Femur (tissue), 1 donor: ENCODE measurements around the gene NRARP.
A peak's percentile ranks its signal among the peaks of the same experiment; 100 is the strongest.

Source experiments
- DNase-seq: peaks from one replicate; pipeline ENCODE4 v3.0.0-alpha.2; 2017

NRARP gene

DNA sequence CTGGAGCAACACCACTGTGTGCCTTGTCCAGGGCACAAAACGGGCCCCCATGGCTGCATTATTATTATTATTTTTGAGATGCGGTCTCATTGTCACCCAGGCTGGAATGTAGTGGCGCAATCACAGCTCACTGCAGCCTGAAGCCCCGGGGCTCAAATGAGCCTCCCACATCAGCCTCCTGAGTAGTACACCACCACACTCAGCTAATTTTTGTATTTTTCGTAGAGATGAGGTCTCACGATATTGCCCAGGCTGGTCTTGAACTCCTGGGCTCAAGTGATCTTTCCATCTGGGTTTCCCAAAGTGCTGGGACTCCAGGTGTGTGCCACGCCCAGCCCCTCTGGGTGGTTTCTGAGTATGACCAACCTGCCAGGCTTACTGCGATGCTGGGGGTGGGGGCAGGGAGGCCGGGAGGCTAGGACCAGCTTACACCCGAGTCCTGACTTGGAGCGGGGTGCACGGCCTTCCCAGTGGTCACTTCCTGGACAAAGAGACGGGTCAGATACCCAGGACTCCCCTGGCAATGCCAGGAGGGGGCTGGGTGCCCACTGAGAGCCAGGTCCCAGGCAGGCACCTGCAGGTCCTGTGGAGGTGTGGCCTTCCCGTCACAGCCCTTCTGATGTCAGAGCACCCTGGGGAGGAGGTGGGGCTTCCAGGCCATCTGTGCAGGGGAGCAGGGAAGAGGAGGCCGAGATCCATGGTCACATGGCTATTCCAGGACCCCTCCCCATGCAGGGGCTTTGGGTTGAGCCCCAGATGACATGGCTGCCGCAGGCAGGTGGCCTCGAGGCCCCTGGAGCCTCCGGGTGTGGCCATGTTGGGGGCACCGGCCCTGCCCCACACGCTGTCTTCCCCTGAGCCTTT, 8.3 kb upstream of the NRARP start:
- DNase-seq = peak; percentile 21

DNA sequence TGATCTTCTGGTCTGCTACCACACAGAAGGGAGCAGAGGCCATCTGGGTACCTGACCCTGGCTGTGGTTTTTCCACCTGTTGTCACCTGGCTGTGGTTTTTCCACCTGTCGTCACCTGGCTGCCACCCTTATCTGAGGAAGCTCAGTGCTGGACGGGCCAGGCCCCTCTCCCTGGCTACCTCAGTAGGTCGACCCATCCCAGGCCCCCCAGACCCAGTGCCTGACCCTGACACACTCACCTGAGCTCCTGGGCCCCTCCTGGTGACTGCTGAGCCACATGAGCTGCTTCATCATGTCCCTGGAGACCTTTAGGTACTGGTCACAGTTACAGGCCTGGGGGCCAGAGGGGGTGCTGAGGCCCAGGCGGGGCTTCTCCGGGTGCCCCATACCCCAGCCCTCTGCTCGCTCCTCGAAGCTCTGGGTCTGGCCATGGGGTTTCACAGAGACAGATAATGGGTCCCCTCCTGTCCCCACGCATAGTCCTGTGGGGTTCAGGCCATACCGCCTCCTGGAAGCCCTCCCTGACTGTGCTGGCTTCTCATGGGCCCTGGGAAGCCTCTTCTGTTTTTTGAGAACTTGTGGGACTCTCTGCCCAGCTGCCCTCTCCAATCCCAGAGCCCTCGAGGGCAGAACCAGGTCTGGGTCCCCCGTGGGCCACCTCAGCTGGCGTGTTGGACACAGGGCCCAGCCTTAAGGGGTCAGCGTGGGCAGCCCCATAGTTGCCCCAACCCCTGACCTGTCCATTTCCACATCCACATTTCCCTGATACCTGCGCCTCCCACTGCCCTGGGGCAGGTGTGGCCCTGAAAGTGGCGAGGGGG, 7.5 kb upstream of the NRARP start:
- DNase-seq = no peak

DNA sequence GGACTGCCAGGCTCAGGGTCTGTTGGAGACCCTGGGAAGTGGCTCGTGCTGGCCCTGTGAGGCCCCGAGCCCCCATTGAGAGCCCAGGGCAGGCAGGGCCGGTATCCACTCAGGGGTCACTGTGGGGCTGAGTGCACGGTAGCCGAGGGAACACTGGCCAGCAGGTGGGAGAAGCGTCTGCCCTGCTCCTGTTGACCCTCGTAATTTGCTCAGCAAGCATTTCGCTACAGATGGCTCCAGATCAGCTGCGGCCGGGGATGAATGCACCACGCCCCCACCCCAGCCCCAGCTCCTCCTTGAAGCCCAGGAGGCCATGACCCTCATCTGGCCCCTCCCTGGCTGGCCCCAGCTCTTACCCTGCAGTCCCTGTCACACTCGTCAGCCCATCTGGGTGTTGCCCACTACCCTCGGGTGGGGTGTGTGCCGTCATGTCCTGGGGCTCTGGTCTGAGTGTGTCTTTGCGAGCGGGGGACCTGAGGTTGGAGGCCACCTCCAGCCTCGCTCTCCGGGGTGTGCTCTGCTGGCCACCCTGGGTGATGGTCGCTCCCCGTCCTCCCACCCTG, 6.1 kb upstream of the NRARP start:
- DNase-seq = peak; percentile 27

DNA sequence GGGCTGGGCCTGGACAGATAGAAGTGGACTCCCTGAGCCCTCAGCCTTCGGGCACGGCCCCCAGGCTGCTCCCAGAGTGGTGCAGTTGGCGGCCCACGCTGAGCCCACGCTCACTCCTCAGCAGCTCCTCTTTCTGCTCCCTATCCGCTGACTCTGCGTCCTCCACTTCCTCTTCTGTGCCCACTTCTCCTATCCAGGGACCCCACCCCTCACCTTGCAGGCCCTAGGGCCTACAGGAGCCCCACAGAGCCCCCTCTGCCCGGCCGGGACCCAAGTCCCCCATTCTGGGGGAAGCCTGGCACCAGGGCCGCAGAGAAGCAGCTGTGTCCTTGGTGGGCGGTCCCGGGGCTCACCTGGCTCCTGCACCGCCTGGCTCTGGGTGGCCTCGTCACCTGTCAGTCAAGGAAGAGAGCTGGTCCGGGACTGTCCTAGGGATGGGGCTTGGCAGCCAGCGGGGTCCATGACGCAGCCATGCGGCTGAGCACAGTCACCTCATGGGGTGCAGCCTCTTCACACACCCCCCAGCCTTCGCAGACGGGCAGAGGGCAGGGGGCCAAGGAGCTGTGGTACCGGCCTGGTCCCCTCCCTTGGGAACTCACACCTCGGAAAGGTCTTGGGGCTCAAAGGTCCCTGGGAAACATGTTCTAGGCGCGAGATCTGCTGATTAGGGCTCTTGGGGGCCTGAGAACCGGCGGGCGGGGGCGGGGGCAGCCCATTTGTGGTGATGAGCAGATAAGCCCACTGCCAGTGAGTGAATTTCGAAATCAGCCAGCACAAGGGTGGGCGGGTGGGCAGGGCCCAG, 5.4 kb upstream of the NRARP start:
- DNase-seq = peak; percentile 27

DNA sequence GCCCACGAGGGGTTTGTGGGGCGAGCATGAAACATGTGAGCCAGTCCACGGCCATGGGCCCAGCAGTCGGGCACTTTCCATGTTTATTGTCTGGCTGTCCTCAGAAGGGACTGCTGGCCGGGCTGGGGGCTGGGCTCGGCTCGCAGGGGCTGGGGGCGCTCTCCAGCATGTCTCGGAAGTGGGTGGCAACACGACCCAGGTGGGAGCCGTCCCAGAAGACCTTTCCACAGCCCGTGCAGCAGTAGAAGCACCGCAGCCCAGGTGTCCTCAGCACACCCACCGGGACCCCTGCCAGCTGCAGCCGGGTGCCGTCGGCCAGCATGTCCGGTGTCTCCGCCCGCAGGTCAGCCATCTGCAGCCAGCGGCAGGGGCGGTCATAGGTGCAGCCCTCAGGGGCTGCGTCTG, 4.8 kb upstream of the NRARP start:
- DNase-seq = peak; percentile 42

DNA sequence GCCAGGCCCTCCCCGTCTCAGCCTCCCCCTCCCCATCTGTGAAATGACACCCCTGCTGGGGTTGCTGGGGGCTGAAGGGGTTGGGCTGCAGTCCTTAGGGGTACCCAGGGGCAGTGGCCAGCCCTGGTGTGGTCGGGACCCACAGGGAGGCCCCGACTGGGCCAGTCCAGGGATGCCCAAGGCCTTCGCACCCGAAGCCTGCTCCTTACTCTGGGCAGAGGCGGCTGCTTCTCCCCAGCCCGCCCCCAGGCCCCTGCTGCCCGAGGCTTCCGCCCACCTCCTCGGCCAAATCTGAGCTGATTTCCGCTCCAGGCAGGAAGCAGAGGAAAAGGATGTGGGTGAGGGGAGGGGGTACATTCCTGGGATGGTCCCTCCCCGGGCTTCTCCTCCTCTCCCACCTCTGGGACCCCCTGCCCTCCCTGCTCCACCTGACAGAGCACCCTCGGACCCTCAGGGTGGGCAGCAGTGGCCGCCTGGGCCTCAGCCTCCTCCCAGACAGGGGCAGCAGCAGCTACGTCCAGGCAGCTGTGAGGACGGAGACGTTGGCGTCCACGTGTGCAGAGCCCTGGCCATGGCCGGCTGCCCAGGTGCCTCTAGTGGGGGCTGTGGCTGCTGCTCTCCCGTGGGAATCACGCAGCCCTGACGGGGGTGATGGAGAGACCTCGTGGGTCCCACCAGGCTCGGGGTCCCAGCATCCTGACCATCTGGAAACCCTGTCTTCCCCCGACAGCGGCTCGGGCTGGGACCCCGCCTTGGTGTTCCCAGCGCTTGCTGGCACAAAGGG, 4.2 kb upstream of the NRARP start:
- DNase-seq = peak; percentile 58

DNA sequence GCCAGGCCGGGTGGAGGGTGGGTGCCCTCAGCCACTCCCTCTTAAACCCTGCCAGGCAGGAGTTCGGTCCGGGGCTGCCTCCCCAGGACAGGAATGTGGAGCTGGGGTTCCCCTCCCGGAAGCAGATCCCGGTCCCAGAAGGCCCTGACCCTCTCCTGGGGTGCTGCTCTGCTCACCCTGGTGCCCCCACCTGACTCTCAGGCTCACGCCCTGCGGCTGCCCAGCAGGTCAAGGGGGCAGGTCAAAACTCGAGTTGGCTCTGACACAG, 3.7 kb upstream of the NRARP start:
- DNase-seq = no peak

DNA sequence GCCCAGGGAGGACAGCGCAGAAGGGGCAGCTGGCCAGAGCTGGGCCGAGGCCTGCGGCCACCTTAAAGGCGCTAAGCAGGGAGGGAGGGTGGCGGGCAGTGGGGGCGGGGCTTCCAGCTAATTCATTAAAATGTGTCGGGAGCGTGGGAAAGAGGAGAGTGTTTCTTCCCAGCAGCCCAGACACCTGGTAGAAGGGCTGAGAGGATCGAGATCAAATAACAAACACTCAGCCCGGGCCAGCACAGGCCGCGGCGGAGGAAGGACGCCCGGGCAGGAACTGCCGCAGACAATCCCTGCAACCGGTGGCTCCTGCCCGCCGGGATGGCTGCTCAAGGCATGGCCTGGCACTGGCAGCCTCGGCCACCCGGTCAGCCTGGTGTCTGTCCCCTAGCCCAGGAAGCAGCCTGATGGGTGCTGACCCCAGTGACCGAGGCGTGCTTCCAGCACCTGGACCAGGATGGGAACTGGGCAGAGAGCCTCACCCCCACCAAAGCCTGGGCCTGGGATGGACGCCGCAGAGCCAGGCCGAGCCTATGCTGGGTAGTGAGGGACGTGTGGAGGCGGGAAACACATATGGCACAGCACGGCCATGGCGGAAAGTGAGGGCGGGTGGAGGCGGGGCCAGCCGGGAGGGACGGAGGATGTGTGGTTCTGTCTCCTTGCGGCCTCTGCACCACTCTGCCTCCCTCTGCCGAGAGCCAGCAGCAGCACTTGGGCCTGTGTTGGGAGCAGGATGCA, 3.2 kb upstream of the NRARP start:
- peak; percentile 78 for DNase-seq

DNA sequence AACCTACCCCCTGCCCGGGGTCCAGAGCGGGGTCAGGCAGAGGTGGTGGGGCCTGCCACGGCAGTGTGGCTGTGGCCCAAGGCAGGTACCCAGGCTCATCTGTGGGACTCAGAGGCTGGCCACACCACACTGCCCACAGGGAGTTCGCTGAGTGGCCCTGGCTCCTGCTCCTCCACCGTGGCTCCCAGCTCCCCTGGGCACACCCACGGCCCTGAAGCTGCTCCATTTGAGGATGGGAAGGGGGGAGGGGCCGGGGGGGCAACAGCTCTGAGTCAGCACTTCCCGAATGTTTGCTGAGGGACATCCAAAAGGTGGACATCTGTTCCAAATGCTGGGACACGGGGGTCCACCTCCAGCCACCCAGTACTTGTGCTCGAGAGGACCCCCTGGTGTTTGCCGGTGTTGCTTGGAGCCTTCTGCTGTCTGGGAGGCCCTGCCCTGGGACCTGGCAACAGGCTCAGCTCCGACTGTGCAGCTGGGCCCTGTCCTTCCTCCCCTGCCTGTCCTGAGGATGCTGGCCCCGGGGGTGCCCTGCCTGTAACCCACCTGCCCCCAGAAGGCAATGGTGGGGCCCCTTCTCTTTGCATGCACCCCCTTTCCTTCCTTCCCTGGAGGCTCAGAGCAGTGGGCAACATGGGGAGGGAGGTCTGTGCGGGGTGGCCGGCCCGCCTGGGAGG, 2.5 kb upstream of the NRARP start:
- DNase-seq = peak; percentile 44

DNA sequence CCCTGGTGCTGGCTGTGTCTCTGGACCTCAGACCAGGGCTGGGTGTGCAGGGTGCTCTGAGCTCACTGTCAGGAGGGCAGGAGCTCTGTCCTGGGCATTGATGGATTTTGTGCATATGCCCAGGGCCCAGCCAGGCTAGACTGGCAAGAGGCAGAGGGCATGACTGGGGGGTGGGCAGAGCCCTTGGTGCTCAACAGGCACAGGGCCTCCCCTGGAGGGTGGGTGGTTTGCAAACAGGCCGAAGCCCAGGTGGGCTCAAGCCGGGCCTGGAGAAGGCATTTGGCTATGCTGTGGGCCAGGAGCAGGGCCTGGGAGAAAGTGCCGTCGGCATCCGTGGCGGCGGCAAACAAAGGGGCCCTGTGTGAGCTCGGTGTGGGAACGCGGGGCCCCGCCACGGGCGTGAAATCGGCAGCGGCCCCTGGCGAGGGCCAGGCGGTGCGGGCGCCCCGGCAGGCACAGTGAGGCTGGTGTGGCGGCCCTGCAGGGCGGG, 1.9 kb upstream of the NRARP start:
- DNase-seq = peak; percentile 20

DNA sequence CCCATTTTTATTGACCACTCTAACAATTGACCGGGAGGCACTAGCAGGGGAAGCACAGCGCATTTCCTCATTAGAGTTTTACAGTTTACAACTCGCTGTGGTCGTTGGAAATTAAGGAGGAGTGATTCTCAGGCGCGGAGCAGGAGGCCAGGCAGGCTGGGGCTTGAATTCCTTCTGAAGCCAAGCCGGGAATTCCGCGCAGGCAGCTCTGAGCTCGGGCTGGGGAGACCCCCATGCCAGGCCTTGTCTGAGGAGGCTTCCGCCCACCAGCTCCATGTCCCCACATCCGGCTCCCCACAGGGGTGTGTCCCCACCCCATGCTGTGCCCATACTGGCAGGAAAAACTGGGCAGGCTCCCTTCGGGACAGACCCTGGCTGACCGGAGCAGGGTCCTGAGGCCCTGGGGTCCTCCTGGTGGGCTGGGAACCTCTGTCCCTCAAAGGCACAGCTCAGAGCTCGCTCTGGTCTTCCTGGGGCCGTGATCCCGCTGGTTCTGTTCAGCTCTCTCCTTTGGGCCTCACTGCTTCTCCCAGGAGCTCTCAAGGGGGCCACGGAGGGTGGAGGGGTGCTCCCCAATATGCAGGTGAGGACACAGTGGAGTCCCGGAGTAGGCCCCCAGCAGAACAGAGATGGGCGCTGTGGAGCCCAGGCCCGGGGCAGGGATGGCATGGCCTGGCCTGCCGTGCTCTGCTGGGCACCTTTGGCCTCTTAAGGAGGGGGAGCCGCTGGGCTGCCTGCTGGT, 1.3 kb upstream of the NRARP start:
- DNase-seq = peak; percentile 35

DNA sequence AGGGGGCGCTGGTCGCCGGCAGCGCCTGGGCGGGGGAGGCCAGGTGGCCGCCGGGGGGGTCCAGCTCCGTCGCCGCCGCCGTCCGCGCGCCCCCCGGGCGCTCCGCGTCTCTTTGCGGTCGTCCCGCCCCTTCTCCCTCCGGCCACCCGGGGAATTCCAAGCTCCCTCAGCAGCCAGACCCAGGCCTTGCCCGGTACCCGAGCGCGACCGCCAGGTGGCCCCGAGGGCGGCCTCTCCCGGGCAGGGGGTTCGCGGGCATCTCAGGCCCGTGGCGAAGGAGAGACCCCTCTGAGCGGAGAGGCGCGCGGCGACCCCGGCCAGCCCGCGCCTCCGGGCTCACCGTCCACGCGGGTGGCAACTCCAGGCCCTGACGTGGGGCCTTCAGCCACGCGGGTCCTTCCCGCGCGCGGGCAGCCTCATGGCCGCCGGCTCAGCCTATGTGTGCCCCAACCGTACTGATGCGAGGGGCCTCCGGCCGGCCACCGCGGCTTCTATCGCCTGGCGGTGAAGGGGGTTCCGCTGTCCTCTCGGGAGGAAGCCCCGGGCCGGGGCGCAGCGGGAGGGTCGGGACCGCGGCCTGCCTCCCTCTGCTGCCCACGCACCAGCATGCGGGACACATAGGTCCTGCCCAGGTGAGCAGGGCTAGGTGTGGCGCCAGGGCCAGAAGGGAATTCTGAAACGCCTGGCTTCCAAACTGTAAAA, 529 bp upstream of the NRARP start:
- peak; percentile 25 for DNase-seq

DNA sequence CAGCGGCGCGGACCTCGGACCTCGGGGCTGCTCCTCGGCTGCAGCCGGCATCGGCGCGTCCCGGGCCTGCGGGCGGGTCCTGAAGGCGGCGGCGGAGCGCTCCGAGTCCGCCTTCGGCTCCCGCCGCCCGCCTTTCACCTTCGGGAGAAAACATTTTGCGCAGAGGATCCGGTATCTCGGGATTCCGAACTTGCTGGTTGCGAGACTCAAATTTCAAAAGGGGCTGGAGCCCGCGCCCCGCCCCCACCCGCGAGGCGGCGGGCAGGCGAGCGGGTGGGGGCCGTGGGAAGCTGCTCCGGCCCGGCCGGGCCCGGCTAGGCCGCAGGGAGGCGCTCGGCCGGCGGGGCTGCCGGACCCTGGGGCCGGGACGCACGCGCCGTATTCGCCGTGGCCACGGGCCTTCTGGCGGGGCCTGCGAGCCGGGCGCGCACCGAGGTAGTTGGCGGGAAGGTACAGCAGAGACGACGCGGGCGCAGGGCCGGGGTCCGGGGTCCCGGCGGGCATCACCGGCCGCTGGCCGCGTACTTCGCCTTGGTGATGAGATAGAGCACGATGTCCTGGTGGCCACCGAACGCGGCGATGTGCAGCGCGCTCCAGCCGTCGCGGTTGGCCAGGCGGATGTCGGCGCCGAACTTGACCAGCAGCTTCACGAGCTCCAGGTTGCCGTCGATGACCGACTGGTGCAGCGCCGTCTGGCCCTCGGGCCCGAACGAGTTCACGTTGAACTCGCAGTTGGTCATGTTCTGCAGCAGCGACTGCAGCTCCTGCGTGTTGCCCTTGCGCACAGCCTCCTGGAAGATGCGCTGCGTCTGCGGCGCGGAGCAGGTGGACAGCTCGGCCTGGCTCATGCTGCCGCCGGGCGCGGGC, 757 bp downstream of the NRARP start:
- peak; percentile 52 for DNase-seq

DNA sequence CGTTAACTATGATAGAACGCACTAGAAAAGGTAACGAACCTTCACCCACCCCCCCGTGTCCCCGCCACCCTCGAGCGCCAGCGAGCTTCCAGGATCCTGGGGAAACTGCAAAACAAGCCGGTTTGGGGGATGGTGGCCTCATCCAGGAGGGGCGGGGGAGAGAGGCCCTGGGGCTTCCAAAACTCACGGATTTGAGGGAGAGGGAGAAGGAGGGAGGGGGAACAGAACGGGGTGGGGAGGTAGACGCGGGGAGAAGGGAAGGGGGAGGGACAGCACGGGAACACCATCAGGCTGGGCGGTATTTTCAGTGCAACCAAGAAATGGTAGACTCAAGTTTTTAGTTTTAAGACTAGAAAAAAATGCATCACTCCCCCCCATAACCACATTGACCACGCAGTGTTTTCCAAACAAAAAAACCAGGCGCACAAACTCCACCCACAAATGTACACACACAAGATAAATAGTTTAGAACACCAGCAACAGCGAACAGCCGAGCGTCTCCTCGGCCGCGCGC, 1.4 kb downstream of the NRARP start:
- DNase-seq = peak; percentile 28

DNA sequence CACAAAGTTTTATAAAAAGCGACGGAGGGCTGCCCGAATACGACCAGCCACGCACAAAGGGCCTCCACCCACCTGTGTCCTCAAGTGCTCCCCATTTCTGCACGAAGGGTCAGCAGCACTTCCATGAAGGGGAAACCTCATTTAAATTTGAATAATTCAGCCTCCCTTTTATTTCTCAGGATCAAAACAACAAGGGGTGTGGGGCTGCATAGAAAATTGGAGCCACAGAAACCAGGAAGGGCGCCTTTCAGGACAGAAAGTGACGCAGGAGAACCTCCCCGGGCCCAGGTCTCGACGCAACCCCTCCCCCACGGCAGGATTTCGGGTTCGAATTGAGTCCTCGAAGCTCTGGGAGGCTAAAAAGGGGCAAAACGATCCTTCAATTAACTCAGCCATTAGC, 2.1 kb downstream of the NRARP start:
- DNase-seq = no peak

DNA sequence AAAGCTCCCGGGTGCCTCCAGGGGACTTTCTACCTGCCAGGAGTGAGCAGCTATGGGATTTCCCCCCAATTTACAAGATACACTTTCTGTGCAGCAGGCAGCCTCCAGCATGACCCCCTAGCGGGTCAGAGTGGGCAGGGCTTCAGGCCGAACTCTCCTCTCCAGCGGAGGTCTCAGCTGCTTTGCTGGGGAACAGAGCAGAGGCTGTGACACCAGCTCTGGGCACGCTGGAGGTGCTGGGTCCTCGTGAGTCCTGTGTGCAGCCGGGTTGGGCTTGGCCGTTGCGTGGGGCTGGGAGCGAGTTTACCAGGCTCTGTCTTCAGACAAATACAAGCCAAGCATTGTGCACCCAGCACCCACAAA, 2.9 kb downstream of the NRARP start:
- no peak for DNase-seq

DNA sequence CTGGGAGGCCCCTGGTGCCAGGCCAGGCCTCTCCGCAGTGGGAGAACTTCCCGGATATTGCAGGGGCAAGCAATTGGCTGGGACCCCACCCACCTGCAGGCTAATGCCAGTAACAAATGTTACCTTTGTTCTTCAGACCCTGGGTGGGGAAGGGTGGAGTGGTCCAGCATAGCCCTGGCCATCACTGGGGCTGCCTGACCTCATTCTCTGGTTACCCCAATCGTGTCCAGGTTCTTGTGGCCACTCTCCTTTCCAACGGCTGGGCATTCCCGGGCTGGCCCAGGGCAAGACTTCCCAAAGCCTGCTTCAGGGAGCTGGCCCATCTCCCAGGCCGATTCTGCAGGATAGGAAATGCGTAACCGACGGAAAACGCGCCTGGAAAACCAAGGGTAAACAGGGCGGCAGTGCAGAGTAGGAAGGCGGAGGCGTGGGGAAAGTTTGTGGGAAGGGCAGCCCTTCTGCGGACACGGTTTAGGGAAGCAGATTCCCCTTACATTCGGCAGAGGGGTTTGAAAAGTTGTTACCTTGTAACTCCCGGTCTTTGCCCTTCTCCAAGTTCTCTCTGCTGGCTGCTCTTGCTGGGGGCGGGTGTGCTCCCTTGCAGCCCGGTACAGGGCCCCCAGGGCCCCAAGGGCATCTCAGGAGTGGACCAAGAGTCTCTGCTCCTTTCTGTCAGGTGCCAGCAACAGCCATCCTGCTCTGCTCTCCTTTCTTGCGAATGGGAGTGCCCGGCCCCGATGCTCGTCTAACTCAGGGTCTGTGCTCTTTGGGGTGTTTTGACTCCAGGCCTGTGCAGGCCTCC, 3.5 kb downstream of the NRARP start:
- no peak for DNase-seq
